GM21528 (cell line): ENCODE data around the gene HBE1.
A peak's percentile ranks its signal among the peaks of the same experiment; 100 is the strongest.

ENCODE experiments used
- ATAC-seq: cut with Tn5 transposase; IDR thresholded peaks from one replicate; pipeline ENCODE4 v1.9.1; 2021; ENCODE audit warnings: mild to moderate bottlenecking, moderate library complexity; ENCODE audit not compliant: unreplicated experiment, low FRiP score

The HBE1 gene

DNA sequence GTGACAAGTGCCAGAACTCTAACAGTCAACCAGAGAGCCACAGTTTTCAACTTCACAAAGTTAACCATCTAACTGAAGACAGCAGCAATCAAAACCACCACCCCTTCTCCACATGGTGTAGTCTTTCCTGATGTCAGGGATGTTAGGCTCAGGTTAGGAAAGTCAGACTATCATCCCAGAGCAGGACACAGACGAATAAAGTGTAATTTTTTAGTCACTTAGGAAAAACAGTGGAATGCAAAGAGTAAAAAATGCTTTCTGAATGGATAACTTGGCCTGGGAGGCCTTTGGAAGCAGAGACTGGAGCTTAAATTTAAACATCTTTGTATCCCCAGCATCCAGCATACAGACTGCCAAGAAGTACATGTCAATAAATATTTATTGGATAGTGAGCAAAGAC lies 16.6 kb upstream of the HBE1 start:
- no peak for ATAC-seq

GRCh38 chr11:5285703-5286340 lies 16.1 kb upstream of the HBE1 start:
- ATAC-seq, result no peak

- no peak for ATAC-seq
Measured at GRCh38 chr11:5284637-5285036, 14.9 kb upstream of the HBE1 start.

- ATAC-seq, result no peak
Measured at GRCh38 chr11:5283882-5284281, 14.1 kb upstream of the HBE1 start.

DNA sequence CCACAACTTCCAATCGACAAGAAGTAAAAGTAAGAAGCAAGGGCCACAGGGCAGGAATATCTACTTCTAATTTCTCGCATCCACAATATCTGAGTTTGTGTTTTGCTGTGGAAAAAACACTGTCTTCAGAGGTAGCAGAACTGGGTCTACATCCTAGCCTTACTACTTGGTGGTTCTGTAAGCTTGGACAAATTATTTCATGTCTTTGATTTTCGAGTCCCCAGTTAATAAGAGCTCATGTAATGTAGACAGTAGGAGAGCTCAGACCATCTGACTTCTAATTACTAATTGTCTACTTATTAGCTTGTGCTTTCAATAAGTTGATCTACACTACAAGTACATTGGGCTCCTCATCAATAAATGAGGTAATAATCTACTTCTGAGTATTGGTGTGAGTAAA lies 13.3 kb upstream of the HBE1 start:
- ATAC-seq, result no peak

DNA sequence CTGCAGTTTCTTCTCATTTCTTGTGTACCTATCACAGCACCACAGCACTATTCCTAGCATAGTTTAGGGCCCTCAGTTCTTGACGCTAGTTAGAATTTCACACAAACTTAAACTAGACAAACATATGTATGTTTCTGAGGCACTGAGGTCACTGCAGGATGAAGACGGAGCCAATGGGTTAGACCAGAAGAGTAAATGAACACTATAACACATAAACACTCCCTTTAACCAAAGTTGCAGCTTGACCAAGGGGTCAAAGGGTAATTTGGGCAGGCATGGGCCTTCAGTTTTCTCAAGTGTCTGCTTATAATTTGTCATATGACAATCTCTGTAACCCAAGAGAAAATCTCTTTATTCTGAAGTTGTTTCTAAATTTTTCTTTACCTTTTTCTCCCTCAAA lies 12.9 kb upstream of the HBE1 start:
- no peak for ATAC-seq

GRCh38 chr11:5281596-5281995 lies 11.9 kb upstream of the HBE1 start:
- ATAC-seq, result no peak

DNA sequence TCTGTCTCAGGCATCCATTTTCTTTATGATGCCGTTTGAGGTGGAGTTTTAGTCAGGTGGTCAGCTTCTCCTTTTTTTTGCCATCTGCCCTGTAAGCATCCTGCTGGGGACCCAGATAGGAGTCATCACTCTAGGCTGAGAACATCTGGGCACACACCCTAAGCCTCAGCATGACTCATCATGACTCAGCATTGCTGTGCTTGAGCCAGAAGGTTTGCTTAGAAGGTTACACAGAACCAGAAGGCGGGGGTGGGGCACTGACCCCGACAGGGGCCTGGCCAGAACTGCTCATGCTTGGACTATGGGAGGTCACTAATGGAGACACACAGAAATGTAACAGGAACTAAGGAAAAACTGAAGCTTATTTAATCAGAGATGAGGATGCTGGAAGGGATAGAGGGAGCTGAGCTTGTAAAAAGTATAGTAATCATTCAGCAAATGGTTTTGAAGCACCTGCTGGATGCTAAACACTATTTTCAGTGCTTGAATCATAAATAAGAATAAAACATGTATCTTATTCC lies 10.9 kb upstream of the HBE1 start:
- ATAC-seq, result peak; percentile 84

- ATAC-seq, result no peak
Measured at GRCh38 chr11:5279471-5280090, 9.8 kb upstream of the HBE1 start.

GRCh38 chr11:5277807-5278382 lies 8.2 kb upstream of the HBE1 start:
- ATAC-seq, result no peak

- ATAC-seq, result no peak
Measured at GRCh38 chr11:5276697-5277096, 7.0 kb upstream of the HBE1 start.

GRCh38 chr11:5275369-5276110 lies 5.8 kb upstream of the HBE1 start:
- no peak for ATAC-seq

DNA sequence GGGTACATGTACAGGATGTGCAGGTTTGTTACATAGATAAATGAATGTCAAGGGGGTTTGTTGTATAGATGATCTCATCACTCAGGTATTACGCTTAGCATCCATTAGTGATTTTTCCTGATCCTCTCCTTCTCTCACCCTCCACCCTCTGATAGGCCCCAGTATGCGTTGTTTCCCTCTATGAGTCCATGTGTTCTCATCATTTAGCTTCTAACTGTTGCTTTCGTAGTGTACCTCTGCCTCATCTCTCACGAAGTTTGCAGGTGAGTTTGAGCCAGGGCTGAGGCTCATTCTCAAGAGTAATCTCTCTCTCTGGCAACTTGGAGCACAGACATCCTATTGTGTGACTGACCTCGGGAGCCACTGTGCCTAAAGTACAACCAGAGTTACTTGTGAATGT lies 4.7 kb upstream of the HBE1 start:
- no peak for ATAC-seq

GRCh38 chr11:5272395-5273017 lies 2.8 kb upstream of the HBE1 start:
- no peak for ATAC-seq

DNA sequence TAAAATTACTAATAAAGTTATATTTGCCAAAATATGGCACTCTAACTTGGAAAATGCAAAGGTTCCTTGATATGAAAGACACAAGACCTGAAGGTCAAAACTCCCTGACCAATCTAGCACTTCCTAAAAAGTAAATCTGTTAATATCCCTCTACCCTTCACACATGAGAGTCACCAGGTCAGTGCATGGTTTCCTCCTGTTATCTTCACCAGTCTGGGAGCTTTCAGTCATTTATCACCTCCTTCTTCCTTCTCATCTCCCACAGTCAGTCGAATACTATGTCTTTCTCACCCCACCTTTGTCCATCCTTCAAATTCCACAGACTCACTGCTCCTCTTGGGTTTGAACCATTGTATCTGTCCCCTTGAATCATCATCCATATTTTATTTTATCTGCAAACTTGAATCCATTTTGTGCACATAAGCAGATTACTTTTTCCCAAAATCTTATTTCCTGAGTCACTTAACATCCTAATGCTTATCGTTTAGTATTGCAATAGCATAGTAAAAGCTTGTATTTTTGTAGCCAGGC lies 2.6 kb downstream of the HBE1 start:
- ATAC-seq, result no peak

DNA sequence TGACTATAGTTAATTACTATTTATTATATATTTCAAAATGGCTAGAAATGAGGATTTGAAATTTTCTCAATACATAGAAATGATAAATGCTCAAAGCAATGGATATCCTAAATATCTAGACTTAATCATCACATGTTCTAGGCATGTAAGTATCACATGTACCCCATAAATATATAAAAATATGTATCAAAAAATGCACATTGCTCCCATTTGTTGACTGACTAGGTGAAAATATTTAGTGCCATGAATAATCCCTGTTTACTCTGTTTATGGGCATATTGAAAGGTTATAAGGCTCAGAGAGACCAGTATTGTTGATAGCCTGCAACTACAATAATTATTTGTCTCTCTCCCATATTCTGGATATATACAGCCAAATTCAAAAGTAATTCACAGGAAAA lies 3.1 kb downstream of the HBE1 start:
- ATAC-seq, result no peak

DNA sequence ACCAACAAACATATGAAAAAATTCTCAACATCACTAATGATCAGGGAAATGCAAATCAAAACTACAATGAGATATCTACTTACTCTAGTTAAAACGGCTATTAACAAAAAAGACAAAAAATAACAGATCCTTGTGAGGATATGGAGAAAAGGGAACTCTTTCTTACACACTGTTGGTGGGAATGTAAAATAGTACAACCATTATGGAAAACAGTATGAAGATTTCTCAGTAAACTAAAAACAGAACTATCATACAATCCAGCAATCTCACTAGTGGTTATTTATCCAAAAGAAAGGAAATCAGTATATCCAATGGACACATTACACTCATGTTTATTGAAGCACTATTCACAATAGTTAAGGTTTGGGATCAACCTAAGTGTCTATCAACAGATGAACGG lies 3.9 kb downstream of the HBE1 start:
- no peak for ATAC-seq

DNA sequence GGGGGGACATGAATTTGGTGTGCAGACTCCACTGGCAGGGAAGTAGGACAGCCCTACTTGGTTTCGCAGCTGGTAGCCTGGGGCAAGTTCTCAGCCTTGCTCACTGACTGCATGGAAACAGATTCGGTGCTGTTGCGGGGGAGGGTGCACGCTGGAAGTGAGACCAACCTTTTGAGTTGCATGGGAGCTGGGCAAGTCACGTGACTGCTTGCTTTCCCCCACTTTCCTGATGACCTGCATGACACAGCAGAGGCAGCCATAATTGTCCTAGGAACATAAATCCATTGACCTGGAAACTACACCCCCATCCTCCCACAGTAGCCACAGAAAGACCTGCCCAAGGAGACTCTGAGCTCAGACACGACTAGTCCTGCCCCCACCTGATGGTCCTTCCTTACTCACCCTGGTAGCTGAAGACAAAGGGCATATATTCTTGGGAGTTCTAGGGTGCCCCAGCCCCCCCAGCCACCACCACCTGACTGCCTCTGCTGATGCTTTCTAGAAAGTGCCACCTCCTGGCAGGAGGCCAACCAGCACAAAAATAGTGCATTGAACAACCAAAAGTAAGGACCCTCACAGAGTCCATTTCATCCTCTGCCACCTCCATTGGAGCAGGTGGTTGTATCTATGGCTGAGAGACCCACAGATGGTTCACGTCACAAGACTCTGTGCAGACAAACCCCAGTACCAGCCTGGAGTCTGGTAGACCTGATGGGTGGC lies 11.0 kb downstream of the HBE1 start:
- no peak for ATAC-seq

- ATAC-seq, result no peak
Measured at GRCh38 chr11:5257296-5257695, 12.4 kb downstream of the HBE1 start.
